Thyroid gland (tissue), 4 donors: ENCODE measurements around the gene CDADC1.

Experiments used
- POLR2A ChIP-seq, 2 donors: fragments of 450-650 bp; IDR thresholded peaks; one replicate each; pipeline ENCODE4 v1.6.1; 2017; ENCODE audit warnings: antibody characterized with exemption in 2 of 2, mild to moderate bottlenecking in 2 of 2, moderate library complexity in 1 of 2
- TF ChIP-seq, protein P1 (sequence below), 6 experiments: fragments of 200-600 bp in 3 of 6; fragments of 450-650 bp in 3 of 6; sonication (generic) in 3 of 6; IDR thresholded peaks; one replicate each; pipeline ENCODE4 v1.5.1; 2016 to 2019; ENCODE audit warnings: antibody characterized with exemption in 6 of 6, mild to moderate bottlenecking in 2 of 6, inconsistent platforms in 1 of 6, moderate library complexity in 1 of 6

DNA sequence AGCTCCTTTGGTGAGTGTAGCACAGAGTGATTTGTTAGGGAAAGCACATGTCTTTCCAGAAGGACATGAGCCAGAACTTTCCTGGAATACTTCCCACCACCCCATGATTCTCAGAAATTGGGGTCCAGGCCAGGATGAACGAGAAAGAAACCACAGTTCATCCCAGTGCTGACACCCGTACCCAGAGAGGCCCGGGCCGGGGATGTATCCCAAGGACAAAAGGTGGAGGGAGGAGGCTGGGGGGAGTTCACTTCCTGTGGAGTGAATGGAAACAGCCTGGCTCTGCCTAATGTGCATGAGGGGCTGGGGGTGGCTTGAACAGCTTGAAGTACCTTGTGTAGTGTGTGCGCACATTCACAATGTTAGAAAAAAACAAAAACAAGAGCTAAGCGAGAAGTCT lies 47.5 kb downstream of the CDADC1 start:
- TF ChIP-seq, protein P1, sequence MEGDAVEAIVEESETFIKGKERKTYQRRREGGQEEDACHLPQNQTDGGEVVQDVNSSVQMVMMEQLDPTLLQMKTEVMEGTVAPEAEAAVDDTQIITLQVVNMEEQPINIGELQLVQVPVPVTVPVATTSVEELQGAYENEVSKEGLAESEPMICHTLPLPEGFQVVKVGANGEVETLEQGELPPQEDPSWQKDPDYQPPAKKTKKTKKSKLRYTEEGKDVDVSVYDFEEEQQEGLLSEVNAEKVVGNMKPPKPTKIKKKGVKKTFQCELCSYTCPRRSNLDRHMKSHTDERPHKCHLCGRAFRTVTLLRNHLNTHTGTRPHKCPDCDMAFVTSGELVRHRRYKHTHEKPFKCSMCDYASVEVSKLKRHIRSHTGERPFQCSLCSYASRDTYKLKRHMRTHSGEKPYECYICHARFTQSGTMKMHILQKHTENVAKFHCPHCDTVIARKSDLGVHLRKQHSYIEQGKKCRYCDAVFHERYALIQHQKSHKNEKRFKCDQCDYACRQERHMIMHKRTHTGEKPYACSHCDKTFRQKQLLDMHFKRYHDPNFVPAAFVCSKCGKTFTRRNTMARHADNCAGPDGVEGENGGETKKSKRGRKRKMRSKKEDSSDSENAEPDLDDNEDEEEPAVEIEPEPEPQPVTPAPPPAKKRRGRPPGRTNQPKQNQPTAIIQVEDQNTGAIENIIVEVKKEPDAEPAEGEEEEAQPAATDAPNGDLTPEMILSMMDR (IDR thresholded peaks at IDR 0.05) = no peak
- no peak for TF ChIP-seq POLR2A (IDR thresholded peaks at IDR 0.05)
